Measurements from ENCODE around the gene LARGE1.
"Not testable (repeated sequence)": the region's sequence is repeated elsewhere in the genome, so short reads cannot be mapped to it uniquely, and the experiment has no call there.

LARGE1 gene

DNA sequence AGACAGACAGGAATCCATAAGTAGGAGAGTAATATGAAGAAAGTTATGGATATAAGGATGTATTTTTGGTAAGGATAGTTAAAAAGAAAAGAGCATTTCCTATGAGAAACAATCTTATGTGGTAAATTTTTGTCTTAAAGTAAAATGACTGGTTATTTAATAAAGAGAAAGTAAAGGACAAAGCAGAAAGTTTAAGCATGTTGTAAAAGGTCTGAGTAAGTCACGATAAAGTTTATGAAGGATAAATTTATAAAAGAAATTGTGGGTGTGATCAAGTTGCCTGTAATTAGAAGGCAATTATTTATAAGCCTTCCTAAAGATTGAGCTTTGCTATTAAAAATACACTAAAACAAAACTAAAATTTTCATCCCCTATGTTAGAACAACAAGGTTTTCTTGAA lies 547.4 kb downstream of the LARGE1 start:
- no peak for DNase-seq (ENCODE audit: low read depth, low spot score)

DNA sequence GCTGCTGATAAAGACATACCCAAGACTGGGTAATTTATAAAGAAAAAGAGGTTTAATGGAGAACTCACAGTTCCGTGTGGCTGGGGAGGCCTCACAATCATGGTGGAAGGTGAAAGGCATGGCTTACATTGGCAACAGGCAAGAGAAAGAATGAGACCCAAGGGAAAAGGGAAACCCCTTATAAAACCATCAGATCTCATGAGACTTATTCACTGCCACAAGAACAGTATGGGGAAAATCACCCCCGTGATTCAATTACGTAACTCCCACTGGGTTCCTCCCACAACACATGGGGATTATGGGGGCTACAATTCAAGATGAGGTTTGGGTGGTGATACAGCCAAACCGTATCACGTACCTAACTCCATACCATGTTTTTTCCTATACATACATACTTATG lies 557.0 kb downstream of the LARGE1 start:
- DNase-seq (ENCODE audit: low read depth, low spot score), result not testable (repeated sequence)

DNA sequence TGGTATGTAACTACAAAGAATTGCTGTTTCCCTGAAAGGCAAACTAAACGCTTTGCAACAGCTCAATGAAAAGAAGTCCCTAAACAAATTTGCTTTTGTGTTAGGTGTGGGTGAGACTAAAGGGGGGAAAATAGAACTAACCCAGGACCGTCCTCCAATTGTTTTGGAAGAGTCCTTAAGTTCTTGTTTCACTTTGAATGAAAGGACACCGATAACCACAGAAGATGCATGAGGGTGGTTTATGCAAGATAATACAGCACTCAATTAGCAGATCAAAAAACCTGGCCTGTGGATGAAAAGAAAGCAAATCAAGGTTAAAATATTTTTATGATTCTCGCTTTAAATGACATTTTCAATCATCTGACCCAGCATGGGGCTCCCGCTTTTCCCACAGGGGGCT lies 557.6 kb downstream of the LARGE1 start:
- DNase-seq (ENCODE audit: low read depth, low spot score), result no peak

DNA sequence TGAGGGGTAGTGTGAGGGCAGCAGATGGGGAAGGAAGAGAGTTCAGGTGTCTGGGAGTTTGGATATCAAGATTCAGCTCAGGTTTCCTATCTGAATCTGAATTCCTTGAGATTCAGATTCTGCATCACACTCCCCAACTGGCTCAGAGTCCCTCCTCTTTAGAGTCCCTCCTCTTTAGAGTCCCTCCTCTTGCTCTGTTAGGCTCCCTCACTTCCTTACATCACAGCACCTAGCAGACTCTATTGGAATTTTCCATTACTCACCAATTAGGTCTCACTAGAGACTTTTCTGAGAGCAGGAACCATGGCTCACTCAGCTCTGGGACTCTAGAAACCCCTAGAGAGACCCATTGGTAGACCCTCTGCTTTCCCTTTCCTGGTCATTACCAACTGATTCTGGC lies 558.7 kb downstream of the LARGE1 start:
- DNase-seq (ENCODE audit: low read depth, low spot score), result no peak

DNA sequence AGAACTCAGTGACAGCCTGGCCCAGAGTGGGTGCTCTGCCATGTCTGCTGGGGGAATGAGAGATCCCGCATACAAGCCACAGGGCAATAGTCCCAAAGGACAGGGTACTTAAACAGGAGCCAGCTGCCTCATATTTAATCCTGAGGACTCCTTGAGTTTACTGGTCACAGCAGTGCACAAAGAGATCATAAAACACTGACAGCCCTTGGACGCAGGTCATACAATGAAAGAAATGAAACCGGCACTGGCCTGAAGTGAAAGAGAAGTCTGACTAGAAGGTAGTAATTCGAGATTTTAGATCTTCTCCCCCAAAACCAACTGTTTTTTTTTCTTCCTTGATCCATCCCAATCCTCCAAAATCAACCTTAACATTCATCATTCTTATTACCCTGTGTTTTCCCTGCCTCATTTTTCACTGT lies 562.3 kb downstream of the LARGE1 start:
- DNase-seq (ENCODE audit: low read depth, low spot score), result no peak

DNA sequence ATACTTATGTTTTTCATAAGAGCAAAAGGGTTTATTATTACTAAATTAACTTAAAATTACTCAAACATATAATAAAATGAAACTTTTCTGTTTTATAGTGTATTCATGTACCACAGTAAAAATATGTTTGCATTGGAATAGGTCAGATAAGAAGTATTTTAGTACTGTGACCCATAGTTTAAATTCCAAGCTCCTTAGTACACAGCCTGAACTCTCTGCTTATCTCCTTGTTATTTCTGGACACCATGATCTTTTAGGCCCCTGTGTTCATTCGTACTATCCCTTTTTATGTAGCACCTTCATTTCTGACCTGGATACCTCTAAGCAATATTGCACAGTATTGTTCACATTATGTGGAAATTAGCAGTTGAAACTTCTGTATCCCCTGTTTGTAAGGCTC lies 565.3 kb downstream of the LARGE1 start:
- no peak for DNase-seq (ENCODE audit: low read depth, low spot score)

DNA sequence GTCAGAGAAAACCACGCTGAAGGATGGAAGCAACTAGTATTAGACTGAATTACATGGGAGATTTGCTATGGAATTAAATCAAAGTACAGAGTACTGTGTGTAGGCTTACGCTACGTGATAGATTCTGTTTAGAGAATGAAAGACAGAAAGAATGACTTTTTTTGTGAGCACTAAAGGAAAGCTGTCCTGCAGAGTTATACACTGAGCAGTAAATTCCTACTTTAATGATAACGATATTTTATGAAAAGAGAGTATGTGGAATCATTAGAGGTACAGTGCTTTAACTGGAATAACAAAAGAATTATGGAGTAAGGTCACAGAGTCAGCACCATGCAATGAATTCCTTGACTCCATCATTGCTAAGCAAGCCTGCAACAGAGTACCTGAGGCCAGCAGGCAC lies 566.8 kb downstream of the LARGE1 start:
- no peak for DNase-seq (ENCODE audit: low read depth, low spot score)

DNA sequence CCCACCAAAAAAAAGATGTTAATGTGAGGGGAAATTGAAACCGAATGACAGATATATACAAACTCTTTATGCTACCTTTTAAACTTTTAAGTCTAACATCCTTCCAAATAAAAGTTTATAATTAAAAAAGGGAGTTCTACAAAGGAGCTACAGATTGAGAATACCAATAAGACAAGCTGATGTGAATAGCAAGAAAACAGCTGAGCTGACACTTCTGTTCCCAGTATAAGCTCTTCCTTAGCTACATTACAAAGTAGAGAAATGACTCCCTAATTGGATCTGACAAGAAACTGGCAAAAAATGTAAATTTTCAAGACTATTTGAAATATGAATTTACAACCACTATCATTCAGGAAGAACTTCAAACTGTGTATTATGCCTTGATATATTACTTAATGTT lies 567.5 kb downstream of the LARGE1 start:
- DNase-seq (ENCODE audit: low read depth, low spot score), result no peak

DNA sequence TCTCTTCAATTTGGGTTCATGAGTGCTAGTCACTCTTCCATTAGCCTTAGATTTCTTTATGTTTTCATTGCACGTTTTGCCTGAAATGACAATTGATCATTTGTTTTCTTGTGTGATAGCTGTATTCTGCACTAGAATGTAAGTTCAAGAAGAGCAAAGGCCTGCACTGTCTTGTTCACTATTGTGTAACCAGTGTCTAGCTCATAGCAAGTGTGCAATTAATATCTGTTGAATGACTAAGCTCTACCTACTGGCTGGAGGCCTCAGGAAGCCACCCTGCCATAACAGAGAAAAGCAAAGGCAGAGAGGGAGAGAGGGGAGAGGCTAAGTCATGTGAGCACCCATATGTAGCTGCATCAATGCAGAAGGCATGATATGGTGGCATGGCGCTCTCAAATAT lies 569.3 kb downstream of the LARGE1 start:
- DNase-seq (ENCODE audit: low read depth, low spot score), result no peak

DNA sequence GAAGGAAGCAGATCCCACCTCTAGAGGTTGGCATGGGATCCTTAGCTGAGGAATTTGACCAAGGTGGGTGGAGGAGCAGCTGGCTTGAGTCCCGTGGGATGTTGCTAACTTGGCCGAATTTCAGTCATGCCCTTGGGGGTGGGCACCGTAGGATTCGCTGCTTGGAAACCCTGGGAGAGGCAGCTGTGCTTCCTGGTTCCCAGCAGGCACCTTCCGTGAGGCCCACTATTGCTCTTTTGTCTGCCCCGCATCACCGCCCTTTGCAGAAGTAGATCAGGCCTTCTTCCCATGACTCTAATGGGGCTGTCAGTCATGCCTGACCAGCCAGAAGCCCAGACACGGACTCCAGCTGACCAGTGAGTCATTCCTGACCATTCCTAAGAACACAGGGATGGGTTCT lies 569.8 kb downstream of the LARGE1 start:
- no peak for DNase-seq (ENCODE audit: low read depth, low spot score)

DNA sequence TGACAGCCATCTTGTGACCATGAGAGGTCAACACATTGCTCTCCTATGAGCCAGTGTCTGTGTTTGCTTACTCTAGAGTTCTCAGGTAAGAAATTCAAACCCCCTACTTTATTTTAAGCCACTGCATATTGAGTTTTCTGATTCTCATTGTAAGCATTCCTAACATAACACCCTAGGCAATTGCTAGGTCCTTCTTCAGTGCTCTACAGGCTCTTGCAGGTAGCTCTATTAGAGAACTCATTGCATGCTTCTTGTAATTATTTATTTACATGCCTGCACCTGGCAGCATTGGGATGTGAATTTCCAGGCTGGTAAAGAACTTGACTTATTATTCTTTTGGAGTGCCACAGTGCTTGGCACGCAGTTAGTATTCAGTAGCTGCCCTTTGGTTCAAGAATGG lies 573.3 kb downstream of the LARGE1 start:
- DNase-seq (ENCODE audit: low read depth, low spot score), result no peak

DNA sequence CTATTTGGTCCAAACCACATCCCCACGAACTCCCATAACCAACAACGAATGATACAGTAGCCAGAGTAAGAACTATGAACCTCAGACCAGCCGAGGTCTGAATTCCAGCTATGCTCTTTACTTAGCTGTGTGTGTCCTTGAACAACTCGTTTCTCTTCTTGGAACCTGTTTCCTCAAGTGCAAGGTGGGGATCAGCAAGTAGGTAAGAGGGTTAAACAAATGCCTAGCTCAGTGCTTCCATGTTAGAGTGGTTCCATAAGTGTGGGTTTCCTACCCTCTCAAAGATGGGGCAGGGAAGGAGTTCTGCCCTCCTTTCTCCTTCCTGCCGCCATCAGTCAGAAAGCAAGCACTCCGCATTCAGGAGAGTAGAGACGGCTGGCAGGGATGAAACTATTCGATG lies 578.7 kb downstream of the LARGE1 start:
- no peak for DNase-seq (ENCODE audit: low read depth, low spot score)

DNA sequence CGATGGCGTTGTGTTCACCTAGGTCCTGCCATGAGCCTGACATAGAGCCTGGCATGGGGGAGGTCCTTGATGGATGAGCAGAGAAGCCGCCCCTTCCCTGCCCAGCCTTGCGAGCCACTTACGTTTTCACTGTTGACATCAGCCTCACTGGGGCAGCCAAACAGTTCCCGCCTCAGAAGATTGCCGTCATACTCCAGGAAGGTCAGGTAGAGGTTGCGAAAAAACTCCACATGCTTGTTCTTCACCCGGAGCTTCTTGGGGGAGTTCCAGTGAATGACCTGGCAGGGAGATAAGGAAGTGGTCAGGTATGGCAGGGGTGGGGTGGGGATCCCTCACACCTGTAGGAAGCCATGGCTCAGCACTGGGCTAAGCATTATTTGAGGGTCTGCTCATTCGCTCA lies 582.8 kb downstream of the LARGE1 start:
- DNase-seq (ENCODE audit: low read depth, low spot score), result no peak

DNA sequence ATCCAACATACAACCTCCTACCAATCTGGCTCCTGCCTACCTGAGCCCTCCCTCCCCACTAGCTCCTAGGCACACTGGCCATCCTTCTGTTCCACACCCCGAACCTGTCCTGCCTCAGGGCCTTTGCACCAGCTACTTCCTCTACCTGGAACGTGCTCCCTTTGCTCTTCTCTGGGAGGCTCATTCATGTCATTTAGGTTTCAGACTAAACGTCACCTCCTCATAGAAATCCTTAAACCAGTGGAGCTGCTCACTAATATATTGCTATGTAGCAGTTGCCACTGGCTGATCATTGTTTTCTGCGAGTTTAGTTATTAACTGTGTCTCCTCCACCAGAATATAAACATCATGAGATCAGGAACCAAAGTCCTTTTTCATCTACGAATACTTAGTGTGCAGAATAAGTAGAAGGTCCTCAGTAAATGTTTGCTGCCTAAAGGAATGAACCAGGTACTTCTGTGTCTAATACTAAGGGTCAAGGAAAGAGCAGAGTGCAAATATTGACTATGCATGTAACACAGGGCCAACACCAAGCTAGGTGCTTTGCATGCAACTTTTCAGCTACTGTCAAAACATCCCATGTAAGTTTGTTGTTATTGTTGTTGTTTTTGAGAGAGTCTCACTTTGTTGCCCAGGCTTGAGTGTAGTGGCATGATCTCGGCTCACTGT lies 584.5 kb downstream of the LARGE1 start:
- DNase-seq (ENCODE audit: low read depth, low spot score), result no peak

DNA sequence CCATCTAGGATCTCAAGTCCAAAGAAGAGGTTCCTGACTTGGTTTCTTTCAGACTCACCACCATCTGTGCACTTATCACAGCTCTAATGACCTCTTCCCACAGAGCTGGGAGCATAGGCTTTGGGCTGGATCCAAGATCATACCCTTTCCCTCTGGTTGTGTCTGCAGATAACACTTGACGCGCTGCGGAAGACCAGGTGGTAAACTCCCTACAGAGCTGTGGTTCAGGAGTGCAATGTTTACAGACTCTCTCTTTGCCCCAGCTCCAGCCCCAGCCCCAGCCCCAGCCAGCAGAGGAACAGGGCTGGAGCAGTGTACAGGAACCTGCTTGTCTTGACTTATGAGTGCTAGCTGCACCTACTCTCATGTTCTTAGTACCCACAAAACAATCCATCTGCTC lies 587.7 kb downstream of the LARGE1 start:
- DNase-seq (ENCODE audit: low read depth, low spot score), result no peak

DNA sequence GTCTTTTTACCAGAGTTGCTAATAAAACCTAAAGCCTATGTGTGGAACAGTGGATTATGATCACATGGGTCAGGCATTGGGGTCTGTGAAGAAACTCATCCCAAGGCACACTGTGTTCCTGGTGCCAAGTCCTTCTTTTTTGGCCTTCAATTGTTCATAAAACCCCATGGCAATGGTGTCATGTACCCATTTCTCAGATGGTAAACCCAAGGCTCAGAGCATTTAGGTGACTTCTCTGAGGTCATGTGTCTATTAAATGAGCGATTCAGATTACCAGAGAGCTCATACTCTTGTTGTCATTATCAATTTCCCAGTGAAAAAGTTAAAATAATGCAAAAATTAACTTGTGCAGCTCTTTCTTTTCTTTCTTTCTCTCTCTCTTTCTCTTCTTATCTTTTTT lies 589.3 kb downstream of the LARGE1 start:
- DNase-seq (ENCODE audit: low read depth, low spot score), result no peak

DNA sequence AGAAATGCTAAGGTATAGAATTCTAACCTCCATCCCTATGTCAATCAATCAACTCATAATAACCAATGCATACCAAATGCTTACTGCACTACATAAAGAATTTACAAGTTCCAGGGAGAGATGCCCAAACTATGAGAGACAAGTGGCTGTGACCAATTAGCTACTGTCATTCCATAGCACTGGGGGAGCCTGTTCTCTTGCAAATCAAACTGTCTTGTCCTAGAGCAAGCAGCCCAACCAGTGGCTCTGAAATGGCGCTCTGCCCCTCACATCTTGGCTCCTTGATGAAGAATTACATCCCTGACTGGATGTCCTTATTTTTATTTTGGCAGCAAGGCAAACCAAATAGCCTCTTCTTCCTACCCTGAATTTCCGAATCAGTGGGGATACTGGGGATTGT lies 589.7 kb downstream of the LARGE1 start:
- DNase-seq (ENCODE audit: low read depth, low spot score), result no peak

DNA sequence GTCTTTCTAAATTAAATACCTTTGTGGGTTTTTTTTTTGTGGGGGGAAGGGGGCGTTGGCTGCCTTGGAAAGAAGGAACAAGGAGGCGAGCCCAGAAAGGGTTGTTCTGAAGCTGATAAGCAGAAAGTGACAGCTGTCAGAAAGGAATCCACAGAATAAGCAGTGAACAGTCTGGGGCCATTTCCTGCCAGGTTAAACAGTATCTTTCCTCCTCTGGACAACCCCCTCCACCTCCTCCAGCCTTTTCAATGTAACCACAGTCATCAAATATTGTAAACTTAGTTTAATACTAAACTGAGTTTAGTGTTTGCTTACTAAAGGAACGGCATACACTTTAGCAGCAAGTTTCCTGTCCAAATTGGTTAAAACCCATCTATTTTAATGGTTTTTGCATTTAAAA lies 590.9 kb downstream of the LARGE1 start:
- no peak for DNase-seq (ENCODE audit: low read depth, low spot score)

DNA sequence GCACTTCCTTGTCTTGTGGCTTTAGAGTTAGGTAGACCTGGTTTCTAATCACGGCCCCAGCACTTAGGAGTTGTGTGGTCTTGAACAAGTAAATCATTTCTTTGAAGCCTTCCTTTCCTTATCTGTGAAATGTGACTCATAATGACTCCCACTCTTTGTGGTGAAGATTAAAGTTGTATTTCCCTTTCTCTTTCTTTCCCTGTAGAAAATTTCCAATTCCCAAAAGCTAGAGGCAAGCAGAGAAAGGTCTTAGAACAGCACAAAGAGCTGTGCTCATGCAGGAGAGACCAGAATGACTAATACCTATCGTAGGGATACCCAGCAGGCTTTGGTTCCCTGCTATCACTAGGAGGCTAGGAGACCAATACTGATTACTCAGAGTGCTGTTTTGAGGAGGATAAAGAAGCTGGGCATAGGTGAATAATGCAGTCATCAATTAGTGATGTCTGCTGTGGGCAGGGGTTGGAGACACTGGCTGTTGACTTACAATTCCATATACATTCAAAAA lies 591.4 kb downstream of the LARGE1 start:
- no peak for DNase-seq (ENCODE audit: low read depth, low spot score)

DNA sequence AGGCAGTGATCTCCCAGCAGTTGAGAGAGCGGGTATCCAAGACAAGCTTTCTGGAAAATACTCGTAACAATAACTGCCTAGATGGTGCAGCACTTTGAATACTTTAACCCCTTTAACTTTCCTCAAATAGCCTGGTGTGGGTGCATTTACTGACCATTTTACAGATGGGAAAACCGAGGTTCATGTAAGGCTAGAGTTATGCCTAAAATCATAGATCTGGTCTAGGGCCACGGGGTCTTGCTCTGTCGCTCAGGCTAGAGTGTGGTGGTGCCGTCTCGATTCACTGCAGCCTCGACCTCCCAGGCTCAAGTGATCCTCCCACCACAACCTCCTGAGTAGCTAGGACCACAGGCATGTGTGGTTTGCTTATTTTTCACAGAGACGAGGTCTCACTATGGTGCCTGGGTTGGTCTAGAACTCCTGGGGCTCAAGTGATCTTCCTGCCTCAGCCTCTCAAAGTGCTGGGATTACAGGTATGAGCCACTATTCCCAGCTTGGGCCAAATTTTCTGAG lies 592.9 kb downstream of the LARGE1 start:
- DNase-seq (ENCODE audit: low read depth, low spot score), result no peak

DNA sequence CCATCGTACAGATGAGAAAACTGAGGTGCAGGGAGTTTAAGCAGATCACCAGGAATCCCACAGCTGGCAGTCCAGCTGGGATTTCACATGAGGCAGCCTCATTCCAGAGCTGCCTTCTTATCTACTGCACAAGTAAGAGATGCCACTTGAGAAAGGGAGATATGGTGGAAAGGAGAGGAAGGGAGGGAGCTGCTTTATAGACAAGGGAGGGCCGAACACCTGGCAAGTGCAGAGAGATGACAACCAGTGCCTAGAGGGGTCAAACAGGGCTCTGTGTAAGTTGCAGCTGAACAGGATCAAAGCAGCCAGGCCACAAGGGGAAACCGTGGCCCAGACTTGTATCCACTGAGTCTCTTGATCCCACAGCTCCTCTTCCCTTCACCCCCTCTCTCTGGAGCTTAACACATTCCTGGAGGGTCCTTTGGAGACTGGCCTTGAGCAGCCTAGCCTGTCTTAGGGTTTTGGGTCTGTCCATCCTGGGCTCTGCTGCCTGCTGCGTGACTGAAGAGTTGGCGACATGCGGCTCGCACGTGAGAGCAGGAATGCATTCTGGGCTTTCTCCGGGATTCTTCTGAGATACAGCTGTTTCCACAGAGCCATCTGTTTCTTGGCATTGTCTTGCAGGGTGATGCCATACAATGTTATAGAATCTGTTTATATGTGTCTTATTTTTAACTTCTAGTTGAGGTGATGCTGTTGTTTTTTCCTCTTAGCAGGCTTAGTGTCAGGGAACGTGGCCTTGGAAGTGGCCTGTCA lies 593.6 kb downstream of the LARGE1 start:
- no peak for DNase-seq (ENCODE audit: low read depth, low spot score)

DNA sequence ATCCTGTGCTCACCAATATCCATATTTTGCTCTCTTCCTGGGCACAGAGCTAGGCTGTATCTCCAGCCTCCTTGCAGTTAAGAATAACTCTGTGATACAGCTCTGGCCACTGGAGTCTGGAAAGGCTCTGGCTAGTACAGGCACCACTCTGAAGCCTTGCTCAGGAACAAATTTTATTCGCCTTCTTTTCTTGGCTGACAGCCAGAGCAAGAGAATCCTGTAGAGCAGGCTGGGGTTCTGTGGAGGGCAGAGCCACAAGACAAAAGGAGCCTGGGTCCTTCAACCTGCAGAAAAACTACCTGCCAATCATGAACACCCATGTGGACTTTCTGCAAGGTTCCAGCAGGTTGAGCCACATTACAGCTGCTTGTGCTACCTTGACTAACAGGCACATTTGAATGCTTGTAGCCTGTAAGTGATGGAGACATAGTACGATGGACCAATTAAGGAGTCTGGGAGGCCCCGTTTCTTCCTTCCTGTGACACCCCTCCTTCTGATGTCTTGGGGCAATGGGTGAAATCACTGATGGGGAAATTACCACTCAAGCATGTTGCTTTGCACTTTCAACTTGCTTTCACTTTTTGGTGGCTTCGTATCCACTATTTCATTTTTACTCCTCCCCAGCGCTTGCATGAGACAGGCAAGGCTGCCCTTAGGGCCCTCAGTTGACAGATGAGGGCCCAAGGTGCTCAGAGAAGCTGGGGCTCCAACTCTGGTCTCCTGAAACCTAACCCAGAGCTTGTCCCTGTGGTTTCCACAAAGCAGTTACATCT lies 594.9 kb downstream of the LARGE1 start:
- no peak for DNase-seq (ENCODE audit: low read depth, low spot score)
